GM23248 (cell line): ENCODE measurements around the gene CRYBG2. TPM values are rescaled to one million over a fixed set of nuclear protein-coding genes. Genes with fewer than 3 reads are reported as not detected.

ENCODE experiments used
- DNase-seq: peaks from one replicate; pipeline ENCODE4 v3.0.0-alpha.2; 2015
- H2AFZ ChIP-seq: fragments of 200-600 bp; sonication (generic); 2 replicates; pipeline ENCODE4 v1.6.1; 2016; ENCODE audit warnings: antibody characterized with exemption
- H3F3A ChIP-seq: fragments of 200-600 bp; sonication (generic); 2 replicates; pipeline ENCODE4 v1.6.1; 2016; ENCODE audit warnings: mild to moderate bottlenecking, antibody characterized with exemption, mixed run types; ENCODE audit not compliant: insufficient read depth
- H3K27ac ChIP-seq: fragments of 200-600 bp; sonication (generic); 2 replicates; pipeline ENCODE4 v1.5.1; 2016; ENCODE audit warnings: mild to moderate bottlenecking
- H3K27me3 ChIP-seq: fragments of 200-600 bp; sonication (generic); replicated peaks from 2 replicates; pipeline ENCODE4 v1.6.1; 2016; ENCODE audit warnings: mild to moderate bottlenecking; ENCODE audit not compliant: insufficient read depth
- H3K36me3 ChIP-seq: fragments of 200-600 bp; sonication (generic); 2 replicates; pipeline ENCODE4 v1.6.1; 2016; ENCODE audit warnings: low read depth, mild to moderate bottlenecking
- H3K4me1 ChIP-seq: fragments of 200-600 bp; sonication (generic); 2 replicates; pipeline ENCODE4 v1.6.1; 2016; ENCODE audit warnings: mild to moderate bottlenecking; ENCODE audit not compliant: insufficient read depth
- H3K4me2 ChIP-seq: fragments of 200-600 bp; sonication (generic); one replicate; pipeline ENCODE4 v1.6.1; 2016; ENCODE audit warnings: mild to moderate bottlenecking; ENCODE audit not compliant: unreplicated experiment
- H3K4me3 ChIP-seq: fragments of 200-600 bp; sonication (generic); 2 replicates; pipeline ENCODE4 v1.5.1; 2016; ENCODE audit warnings: mild to moderate bottlenecking
- H3K79me2 ChIP-seq: fragments of 200-600 bp; sonication (generic); 2 replicates; pipeline ENCODE4 v1.6.1; 2016; ENCODE audit warnings: mild to moderate bottlenecking; ENCODE audit not compliant: insufficient read depth
- H3K9ac ChIP-seq: fragments of 200-600 bp; sonication (generic); 2 replicates; pipeline ENCODE4 v1.6.1; 2016; ENCODE audit warnings: mild to moderate bottlenecking
- H3K9me2 ChIP-seq: fragments of 200-600 bp; sonication (generic); 2 replicates; pipeline ENCODE4 v1.6.1; 2016; ENCODE audit warnings: mixed run types, mild to moderate bottlenecking, moderate library complexity; ENCODE audit not compliant: insufficient read depth
- H3K9me3 ChIP-seq: fragments of 200-600 bp; sonication (generic); one replicate; pipeline ENCODE4 v1.6.1; 2017; ENCODE audit warnings: low read depth
- H4K20me1 ChIP-seq: fragments of 200-600 bp; sonication (generic); 2 replicates; pipeline ENCODE4 v1.6.0; 2016; ENCODE audit not compliant: insufficient read depth
- EZH2 ChIP-seq: fragments of 200-600 bp; sonication (generic); IDR thresholded peaks from 2 replicates; pipeline ENCODE4 v1.6.1; 2018; ENCODE audit warnings: antibody characterized with exemption, mild to moderate bottlenecking; ENCODE audit not compliant: insufficient read depth, poor library complexity, severe bottlenecking
- EZH2phosphoT487 ChIP-seq: fragments of 200-600 bp; sonication (generic); IDR thresholded peaks from 2 replicates; pipeline ENCODE4 v1.6.1; 2018; ENCODE audit warnings: antibody characterized with exemption, moderate library complexity, mild to moderate bottlenecking, low read depth; ENCODE audit not compliant: insufficient read depth
- WGBS, 2 experiments: methylation state at CpG; one replicate each; pipeline ENCODE4 v1.1.6; 2015 to 2017; ENCODE audit warnings: low lambda C conversion rate in 2 of 2, low coverage in 1 of 2; ENCODE audit errors: missing lambda C conversion rate in 2 of 2; 5-methylcytosine and 5-hydroxymethylcytosine counted together
- in situ Hi-C: fragments of 300-500 bp; cut with MboI; formaldehyde crosslinking; loops from 2 replicates; pipeline ENCODE4 v1.15.0; 2020
- polyA plus RNA-seq: library from polyadenylated mRNA; unstranded; fragments of >200 nt; fragmentation: Nextera tagmentation; extraction: Ambion mirVana; gene quantifications from 2 replicates; pipeline ENCODE4 v1.2.1, GENCODE V29; 2016
- total RNA-seq: library from RNA; depleted of rRNA; stranded (reverse); fragments of >200 nt; shearing (Covaris generic); gene quantifications from 2 replicates; pipeline ENCODE4 v1.2.3, GENCODE V29; 2014; rRNA removed

CRYBG2 gene
- total and polyA plus RNA-seq, 2 experiments from 2014 or later: not detected

DNA sequence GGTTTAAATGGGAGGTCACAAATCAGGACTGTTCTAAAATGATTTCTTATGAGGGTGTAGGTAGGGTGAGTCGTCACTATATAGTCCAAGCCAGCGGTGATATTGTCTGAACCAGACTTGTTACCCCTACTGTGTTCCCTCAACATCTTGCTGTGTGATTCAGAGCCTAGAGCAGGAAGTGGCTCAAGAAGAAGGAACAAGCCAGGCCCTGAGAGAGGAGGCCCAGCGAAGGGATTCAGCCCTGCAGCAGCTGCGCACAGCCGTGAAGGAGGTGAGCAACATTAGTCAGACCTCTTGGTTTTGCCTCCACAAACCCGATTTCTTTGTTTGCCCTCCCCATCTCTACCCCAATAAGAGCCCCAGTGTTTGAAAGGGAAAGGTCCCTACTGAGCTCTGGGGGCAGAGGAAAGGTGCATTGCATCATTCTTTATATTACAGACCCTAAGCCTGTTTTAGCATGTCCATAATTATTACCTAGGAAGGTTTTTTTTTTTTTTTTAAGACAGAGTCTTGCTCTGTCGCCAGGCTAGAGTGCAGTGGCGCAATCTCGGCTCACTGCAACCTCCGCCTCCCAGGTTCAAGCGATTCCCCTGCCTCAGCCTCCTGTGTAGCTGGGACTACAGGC, 79.0 kb downstream of the CRYBG2 start:
- H3F3A ChIP-seq: peaks cover 55% of the 10 kb centered on the region
- H3K36me3 ChIP-seq: no peaks in the 10 kb centered on the region
- peak overlapping the region; percentile 73 for H3K4me2 ChIP-seq
- no peak overlapping the region for H3K4me3 ChIP-seq
- in situ Hi-C loops: no loop called here
- no peaks in the 10 kb centered on the region for H3K9me3 ChIP-seq
- peak overlapping the region; percentile 95 for H3K27ac ChIP-seq
- no peaks in the 10 kb centered on the region for H4K20me1 ChIP-seq
- H3K27me3 ChIP-seq: no peaks in the 10 kb centered on the region
- TF ChIP-seq EZH2phosphoT487: no peak
- no peak for TF ChIP-seq EZH2
- peak overlapping the region; percentile 75 for H3K9ac ChIP-seq
- DNase-seq: peak; percentile 61
- H3K9me2 ChIP-seq: no peaks in the 10 kb centered on the region
- peaks cover 48% of the 10 kb centered on the region for H3K4me1 ChIP-seq
- 65 to 71% methylated on average over 11 of the region's 11 CpGs for WGBS, 2 experiments
- H3K79me2 ChIP-seq: no peaks in the 10 kb centered on the region
- peak overlapping the region; percentile 73 for H2AFZ ChIP-seq

Other genes with a start within 250 kb of the CRYBG2 start
- gene PDIK1L, start 242.3 kb downstream of the CRYBG2 start, total RNA-seq: 6.6 and 6.8 TPM in 2 replicates
- 2.9 and 3.5 TPM in 2 replicates for gene PDIK1L, start 242.3 kb downstream of the CRYBG2 start, polyA plus RNA-seq
- 0.63 TPM in 1 of 2 replicates, not detected in the other for gene FAM110D, start 195.1 kb downstream of the CRYBG2 start, total RNA-seq
- not detected in 2 replicates for gene FAM110D, start 195.1 kb downstream of the CRYBG2 start, polyA plus RNA-seq
- not detected in 2 replicates for gene C1orf232, start 185.2 kb downstream of the CRYBG2 start, total RNA-seq
- not detected in 2 replicates for gene C1orf232, start 185.2 kb downstream of the CRYBG2 start, polyA plus RNA-seq
- gene ZNF593, start 184.2 kb downstream of the CRYBG2 start, total RNA-seq: 8.2 and 25.0 TPM in 2 replicates
- 61.2 and 65.8 TPM in 2 replicates for gene ZNF593, start 184.2 kb downstream of the CRYBG2 start, polyA plus RNA-seq
- gene ZNF593OS, start 182.3 kb downstream of the CRYBG2 start, total RNA-seq: not detected in 2 replicates
- 0.81 and 0.85 TPM in 2 replicates for gene ZNF593OS, start 182.3 kb downstream of the CRYBG2 start, polyA plus RNA-seq
- gene CNKSR1, start 176.6 kb downstream of the CRYBG2 start, total RNA-seq: 0.51 TPM in 1 of 2 replicates, not detected in the other
- 0.10 TPM in 1 of 2 replicates, not detected in the other for gene CNKSR1, start 176.6 kb downstream of the CRYBG2 start, polyA plus RNA-seq
- not detected in 2 replicates for gene CATSPER4, start 163.5 kb downstream of the CRYBG2 start, total RNA-seq
- not detected in 2 replicates for gene CATSPER4, start 163.5 kb downstream of the CRYBG2 start, polyA plus RNA-seq
- 6.2 TPM in 2 replicates for gene CEP85, start 119.9 kb downstream of the CRYBG2 start, total RNA-seq
- gene CEP85, start 119.9 kb downstream of the CRYBG2 start, polyA plus RNA-seq: 4.6 and 5.0 TPM in 2 replicates
- gene SH3BGRL3, start 74.0 kb downstream of the CRYBG2 start, total RNA-seq: 212 and 240 TPM in 2 replicates
- 2,795 and 2,825 TPM in 2 replicates for gene SH3BGRL3, start 74.0 kb downstream of the CRYBG2 start, polyA plus RNA-seq
- 4.8 and 5.8 TPM in 2 replicates for gene UBXN11, start 47.5 kb downstream of the CRYBG2 start, total RNA-seq
- 11.1 and 12.7 TPM in 2 replicates for gene UBXN11, start 47.5 kb downstream of the CRYBG2 start, polyA plus RNA-seq
- gene CD52, start 36.2 kb downstream of the CRYBG2 start, total RNA-seq: not detected in 2 replicates
- gene CD52, start 36.2 kb downstream of the CRYBG2 start, polyA plus RNA-seq: not detected in 2 replicates
- not detected in 2 replicates for gene ZNF683, start 18.6 kb upstream of the CRYBG2 start, total RNA-seq
- gene ZNF683, start 18.6 kb upstream of the CRYBG2 start, polyA plus RNA-seq: not detected in 2 replicates
- gene LIN28A, start 56.7 kb upstream of the CRYBG2 start, total RNA-seq: not detected in 2 replicates
- 0.14 and 0.15 TPM in 2 replicates for gene LIN28A, start 56.7 kb upstream of the CRYBG2 start, polyA plus RNA-seq
- gene DHDDS, start 78.2 kb upstream of the CRYBG2 start, total RNA-seq: 50.8 and 70.6 TPM in 2 replicates
- 43.0 and 46.9 TPM in 2 replicates for gene DHDDS, start 78.2 kb upstream of the CRYBG2 start, polyA plus RNA-seq
- 211 and 216 TPM in 2 replicates for gene HMGN2, start 118.3 kb upstream of the CRYBG2 start, total RNA-seq
- gene HMGN2, start 118.3 kb upstream of the CRYBG2 start, polyA plus RNA-seq: 664 and 669 TPM in 2 replicates
- gene RPS6KA1, start 175.6 kb upstream of the CRYBG2 start, total RNA-seq: 0.38 and 1.7 TPM in 2 replicates
- 1.1 and 1.2 TPM in 2 replicates for gene RPS6KA1, start 175.6 kb upstream of the CRYBG2 start, polyA plus RNA-seq